PC-9 (cell line): Measurements from ENCODE around the gene SAPCD2. TPM values are rescaled to one million over a fixed set of nuclear protein-coding genes. Genes with fewer than 3 reads are reported as not detected.

Experiments used
- BruUV-seq: library from RNA; stranded (reverse); fragments of 400-500 nt; replicated peaks from 2 replicates; lab custom pipeline; 2021; lab: Mats Ljungman, UMichigan
- CTCF ChIA-PET: fragments of 300-600 bp; sonication (Branson Sonifier 250); formaldehyde crosslinking; loops from one replicate; lab custom pipeline; 2022; ENCODE audit warnings: antibody characterized with exemption; lab: Charles Lee
- POLR2A ChIA-PET: fragments of 300-600 bp; sonication (Branson Sonifier 250); formaldehyde crosslinking; loops from one replicate; lab custom pipeline; 2022; ENCODE audit warnings: antibody characterized with exemption; ENCODE audit not compliant: unreplicated experiment; lab: Charles Lee
- DNase-seq, 2 experiments: peaks; one replicate each; pipeline versions ENCODE4 v3.0.0 to v3.0.0-alpha.2; 2015 to 2022; ENCODE audit warnings: mixed read lengths in 1 of 2
- H2AFZ ChIP-seq: fragments of 200-600 bp; sonication (generic); 2 replicates; pipeline ENCODE4 v1.8.1; 2017; ENCODE audit warnings: antibody characterized with exemption
- H3F3A ChIP-seq: fragments of 200-600 bp; sonication (generic); 2 replicates; pipeline ENCODE4 v1.8.1; 2017; ENCODE audit warnings: antibody characterized with exemption, mild to moderate bottlenecking, low read depth; ENCODE audit not compliant: insufficient read depth
- H3K27ac ChIP-seq: fragments of 200-600 bp; sonication (generic); 2 replicates; pipeline ENCODE4 v1.6.1; 2016; ENCODE audit warnings: mixed run types
- H3K27me3 ChIP-seq: fragments of 200-600 bp; sonication (generic); 2 replicates; pipeline ENCODE4 v1.6.1; 2016; ENCODE audit warnings: low read depth, mixed run types; ENCODE audit not compliant: insufficient read depth
- H3K36me3 ChIP-seq: fragments of 200-600 bp; sonication (generic); 2 replicates; pipeline ENCODE4 v1.6.1; 2016; ENCODE audit warnings: low read depth, mixed run types
- H3K4me1 ChIP-seq: fragments of 200-600 bp; sonication (generic); replicated peaks from 2 replicates; pipeline ENCODE4 v1.6.1; 2016; ENCODE audit warnings: mixed run types; ENCODE audit not compliant: insufficient read depth
- H3K4me2 ChIP-seq: fragments of 200-600 bp; sonication (generic); 2 replicates; pipeline ENCODE4 v1.6.1; 2017; ENCODE audit warnings: mixed run types
- H3K4me3 ChIP-seq: fragments of 200-600 bp; sonication (generic); 2 replicates; pipeline ENCODE4 v1.6.1; 2016; ENCODE audit warnings: mixed run types
- H3K79me2 ChIP-seq: fragments of 200-600 bp; sonication (generic); 2 replicates; pipeline ENCODE4 v1.6.1; 2017; ENCODE audit warnings: low read depth, mixed run types
- H3K9me2 ChIP-seq: fragments of 200-600 bp; sonication (generic); 2 replicates; pipeline ENCODE4 v1.8.1; 2017; ENCODE audit warnings: mild to moderate bottlenecking; ENCODE audit not compliant: insufficient read depth
- H3K9me3 ChIP-seq: fragments of 200-600 bp; sonication (generic); 2 replicates; pipeline ENCODE4 v1.8.1; 2016; ENCODE audit warnings: low read depth; ENCODE audit not compliant: insufficient read depth
- H4K20me1 ChIP-seq: fragments of 200-600 bp; sonication (generic); 2 replicates; pipeline ENCODE4 v1.8.1; 2017; ENCODE audit not compliant: insufficient read depth
- EZH2 ChIP-seq: fragments of 200-600 bp; sonication (generic); IDR thresholded peaks from 2 replicates; pipeline ENCODE4 v1.8.0; 2017; ENCODE audit warnings: antibody characterized with exemption, low read depth
- intact Hi-C: fragments of 100-400 bp; cut with micrococcal nuclease; formaldehyde crosslinking; loops from one replicate; pipeline ENCODE4 v1.10.0; 2022; ENCODE audit not compliant: unreplicated experiment
- total RNA-seq: library from RNA; stranded (reverse); gene quantifications from 2 replicates; pipeline ENCODE4 v1.2.3, GENCODE V29; 2021
- TF ChIP-seq, protein P1 (sequence below): fragments of 200-600 bp; sonication (generic); conservative IDR thresholded peaks from 2 replicates; pipeline ENCODE4 v1.6.1; 2017; ENCODE audit warnings: mixed run types, antibody characterized with exemption, mild to moderate bottlenecking, moderate library complexity

The SAPCD2 gene
- total RNA-seq, 1 experiment from 2014 or later, result 50.3 TPM

DNA sequence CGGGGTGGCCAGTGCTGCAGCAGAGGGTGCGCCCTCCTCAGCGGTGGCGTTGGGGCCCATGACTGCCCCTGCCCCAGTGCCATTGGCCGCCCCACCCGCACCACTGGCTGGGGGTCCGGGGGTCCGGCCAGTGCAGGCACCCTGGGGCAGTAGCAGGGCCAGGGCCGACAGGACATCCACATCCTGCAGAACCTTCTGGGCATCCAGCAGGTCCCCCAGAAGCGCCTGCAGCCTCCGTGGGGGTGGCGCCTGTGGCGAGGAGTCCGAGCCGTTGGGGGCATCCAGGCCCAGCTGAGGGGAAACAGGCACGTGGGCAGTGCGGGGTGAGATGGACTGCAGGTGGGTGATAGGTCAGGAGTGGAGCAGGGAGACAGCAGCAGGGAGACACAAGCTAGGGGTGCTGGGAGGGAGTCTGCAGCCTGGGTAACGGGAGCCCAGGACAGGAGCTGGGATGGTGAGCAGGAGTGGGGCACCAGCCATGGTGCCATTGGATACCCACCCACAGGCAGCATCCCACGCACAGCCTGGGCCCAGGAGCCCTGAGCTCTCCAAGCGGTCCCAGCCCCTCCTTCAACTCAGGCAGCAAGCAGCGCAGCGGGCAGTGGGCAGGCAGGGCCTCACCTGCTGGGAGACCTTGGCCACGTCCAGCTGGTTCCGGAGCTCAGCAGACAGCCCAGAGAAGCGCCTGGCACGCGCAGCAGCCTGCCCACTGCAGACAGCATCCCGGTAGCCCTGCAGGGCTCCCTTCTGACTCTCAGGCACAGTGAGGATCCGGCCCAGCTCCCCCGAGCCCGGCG, 49.4 kb downstream of the SAPCD2 start:
- DNase-seq, result no peak
- no peaks in the 10 kb centered on the region for H3K4me1 ChIP-seq
- intact Hi-C loops, result no loop called here
- no peaks in the 10 kb centered on the region for H3K9me2 ChIP-seq
- no peak overlapping the region for H3K27ac ChIP-seq
- no peaks in the 10 kb centered on the region for H3K27me3 ChIP-seq
- H3K36me3 ChIP-seq, result no peaks in the 10 kb centered on the region
- CTCF ChIA-PET, result interaction anchor here (0.5 to 0.7 kb wide), 2 partner anchors 58 to 71 kb away, joined by 3 to 5 read pairs; no protein-coding TSS in a partner anchor
- H4K20me1 ChIP-seq, result no peaks in the 10 kb centered on the region; the same call in 1 of the 2 replicates
- peaks cover 7% of the 10 kb centered on the region; the same call in 1 of the 2 replicates for H3F3A ChIP-seq
- no peaks in the 10 kb centered on the region for H3K79me2 ChIP-seq
- POLR2A ChIA-PET, result no interaction called here
- TF ChIP-seq, protein P1, sequence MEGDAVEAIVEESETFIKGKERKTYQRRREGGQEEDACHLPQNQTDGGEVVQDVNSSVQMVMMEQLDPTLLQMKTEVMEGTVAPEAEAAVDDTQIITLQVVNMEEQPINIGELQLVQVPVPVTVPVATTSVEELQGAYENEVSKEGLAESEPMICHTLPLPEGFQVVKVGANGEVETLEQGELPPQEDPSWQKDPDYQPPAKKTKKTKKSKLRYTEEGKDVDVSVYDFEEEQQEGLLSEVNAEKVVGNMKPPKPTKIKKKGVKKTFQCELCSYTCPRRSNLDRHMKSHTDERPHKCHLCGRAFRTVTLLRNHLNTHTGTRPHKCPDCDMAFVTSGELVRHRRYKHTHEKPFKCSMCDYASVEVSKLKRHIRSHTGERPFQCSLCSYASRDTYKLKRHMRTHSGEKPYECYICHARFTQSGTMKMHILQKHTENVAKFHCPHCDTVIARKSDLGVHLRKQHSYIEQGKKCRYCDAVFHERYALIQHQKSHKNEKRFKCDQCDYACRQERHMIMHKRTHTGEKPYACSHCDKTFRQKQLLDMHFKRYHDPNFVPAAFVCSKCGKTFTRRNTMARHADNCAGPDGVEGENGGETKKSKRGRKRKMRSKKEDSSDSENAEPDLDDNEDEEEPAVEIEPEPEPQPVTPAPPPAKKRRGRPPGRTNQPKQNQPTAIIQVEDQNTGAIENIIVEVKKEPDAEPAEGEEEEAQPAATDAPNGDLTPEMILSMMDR, result no peak
- no peak for TF ChIP-seq EZH2
- H3K4me2 ChIP-seq, result no peak overlapping the region
- H3K4me3 ChIP-seq, result no peak overlapping the region
- no peak overlapping the region for H2AFZ ChIP-seq
- H3K9me3 ChIP-seq, result no peaks in the 10 kb centered on the region
- no TSS peak for BruUV-seq

DNA sequence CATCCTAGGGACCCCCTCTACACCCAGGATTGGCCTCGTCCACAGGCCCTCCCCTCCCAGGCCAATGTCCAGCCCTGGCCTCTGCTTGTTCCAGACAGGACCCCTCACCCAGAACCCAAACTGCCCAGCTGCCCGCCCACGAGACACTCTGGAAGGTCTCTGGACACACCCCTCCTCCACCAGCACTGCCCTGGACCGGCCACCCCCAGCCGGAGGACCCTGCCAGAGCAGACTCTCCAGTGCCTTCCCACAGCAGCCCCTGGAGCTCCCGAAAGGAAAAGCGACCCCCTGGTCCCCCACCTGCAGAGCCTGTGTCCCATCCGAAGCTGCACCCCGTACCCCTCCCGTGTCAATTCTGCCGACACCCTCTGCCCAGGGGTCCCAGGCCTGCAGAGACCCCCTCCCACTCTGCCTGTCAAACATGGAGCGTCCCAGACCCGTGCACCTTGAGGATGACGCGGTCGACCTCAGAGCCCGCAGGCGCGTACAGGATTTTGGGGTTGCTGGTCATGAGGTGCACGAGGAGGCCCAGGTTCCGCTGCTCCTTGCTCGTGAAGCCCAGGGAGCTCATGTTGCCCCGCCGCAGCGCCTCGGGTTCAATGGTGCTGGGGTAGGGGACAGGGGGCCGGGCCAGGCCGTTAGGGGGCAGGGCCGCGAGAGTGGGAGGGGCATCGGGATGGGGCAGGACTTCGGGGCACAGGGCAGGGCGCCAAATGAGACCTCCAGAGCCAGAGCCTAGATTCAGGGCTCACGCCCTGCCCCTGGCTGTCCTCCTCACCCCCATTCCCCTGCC, 50.3 kb downstream of the SAPCD2 start:
- no peak overlapping the region for H3K4me3 ChIP-seq
- no peak overlapping the region for H3K4me2 ChIP-seq
- intact Hi-C loops, result no loop called here
- no peak overlapping the region for H3K27ac ChIP-seq
- H3F3A ChIP-seq, result peaks cover 7% of the 10 kb centered on the region; the same call in 1 of the 2 replicates
- ChIA-PET POLR2A (interaction anchor here (0.6 kb wide), 1 partner anchor 135 kb away, joined by 4 read pairs; no protein-coding TSS in a partner anchor), CTCF (interaction anchor here (0.7 kb wide), 1 partner anchor 178 kb away, joined by 12 read pairs; the partner anchor contains the start of gene AJM1)
- BruUV-seq, result no TSS peak
- TF ChIP-seq, protein P1, result no peak
- TF ChIP-seq EZH2, result no peak
- no peaks in the 10 kb centered on the region for H3K79me2 ChIP-seq
- H3K4me1 ChIP-seq, result no peaks in the 10 kb centered on the region
- no peaks in the 10 kb centered on the region for H3K36me3 ChIP-seq
- no peaks in the 10 kb centered on the region; the same call in 1 of the 2 replicates for H4K20me1 ChIP-seq
- no peak overlapping the region for H2AFZ ChIP-seq
- H3K9me3 ChIP-seq, result no peaks in the 10 kb centered on the region
- H3K9me2 ChIP-seq, result no peaks in the 10 kb centered on the region
- no peak for DNase-seq
- H3K27me3 ChIP-seq, result no peaks in the 10 kb centered on the region

DNA sequence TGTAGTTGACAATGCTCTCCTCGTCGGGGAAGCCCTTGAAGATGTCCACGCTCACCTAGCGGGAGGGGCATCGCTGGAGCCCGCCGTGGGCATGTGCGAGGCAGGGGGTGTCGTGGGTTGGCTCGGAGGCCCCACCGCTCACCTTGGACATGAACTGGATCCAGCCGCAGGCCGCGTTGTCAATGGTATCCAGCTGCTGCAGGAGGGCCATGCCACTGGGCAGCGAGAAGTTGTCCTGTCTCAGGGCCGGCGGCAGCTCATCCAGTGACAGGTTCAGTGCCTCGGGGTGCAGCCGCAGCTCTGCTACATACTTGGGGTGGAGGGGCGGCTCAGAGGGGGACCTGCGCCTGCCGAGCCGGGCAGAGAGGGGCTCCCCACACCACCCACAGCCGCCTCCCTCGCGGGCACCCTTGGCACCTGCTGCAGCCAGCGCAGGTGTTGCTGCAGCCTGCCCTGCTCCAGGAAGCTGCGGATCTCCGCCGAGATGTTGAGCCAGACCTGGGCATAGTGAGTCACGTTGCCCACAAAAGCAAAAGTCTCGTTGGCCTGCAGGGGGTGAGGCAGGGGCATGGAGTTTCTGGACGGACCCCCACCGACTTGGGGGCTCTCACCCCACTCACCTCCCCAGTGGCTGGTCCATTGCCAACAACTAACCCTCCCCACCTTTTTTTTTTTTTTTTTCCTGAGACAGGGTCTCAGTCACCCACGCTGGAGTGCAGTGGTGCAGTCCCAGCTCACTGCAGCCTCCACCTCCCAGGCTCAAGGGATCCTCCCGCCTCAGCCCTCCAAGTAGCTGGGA, 51.4 kb downstream of the SAPCD2 start:
- no TSS peak for BruUV-seq
- no peaks in the 10 kb centered on the region for H3K36me3 ChIP-seq
- CTCF ChIA-PET, result interaction anchor here (0.7 kb wide), 1 partner anchor 177 kb away, joined by 12 read pairs; the partner anchor contains the start of gene AJM1

More for the DNA sequence above, 51.4 kb downstream of the SAPCD2 start:
- H3K27me3 ChIP-seq, result no peaks in the 10 kb centered on the region
- H3K9me2 ChIP-seq, result no peaks in the 10 kb centered on the region
- DNase-seq, result no peak
- no peaks in the 10 kb centered on the region; the same call in 1 of the 2 replicates for H4K20me1 ChIP-seq
- H3K79me2 ChIP-seq, result no peaks in the 10 kb centered on the region
- H3K4me2 ChIP-seq, result no peak overlapping the region
- H3K27ac ChIP-seq, result no peak overlapping the region
- no peaks in the 10 kb centered on the region for H3K9me3 ChIP-seq
- TF ChIP-seq, protein P1, result no peak
- TF ChIP-seq EZH2, result no peak
- H3K4me1 ChIP-seq, result no peaks in the 10 kb centered on the region
- POLR2A ChIA-PET, result no interaction called here
- peaks cover 7% of the 10 kb centered on the region; the same call in 1 of the 2 replicates for H3F3A ChIP-seq
- no peak overlapping the region for H3K4me3 ChIP-seq
- no peak overlapping the region for H2AFZ ChIP-seq
- intact Hi-C loops, result no loop called here
